Liver (tissue), 9 donors: ENCODE results near the gene PLA2R1. TPM values are rescaled to one million over a fixed set of nuclear protein-coding genes. Genes with fewer than 3 reads are reported as not detected.

Experiments used
- DNase-seq: peaks from one replicate; pipeline ENCODE4 v3.0.0-alpha.2; 2017; ENCODE audit warnings: low spot score
- H3K27ac ChIP-seq, 2 donors: one replicate each; pipeline ENCODE4 v1.7.0; 2013; ENCODE audit warnings: inconsistent platforms in 2 of 2, low read length in 2 of 2, control low read depth in 1 of 2, low read depth in 1 of 2, mild to moderate bottlenecking in 1 of 2
- H3K27me3 ChIP-seq, 4 donors: one replicate each; pipeline versions ENCODE4 v1.6.1 to v1.7.0; 2013; ENCODE audit warnings: low read length in 3 of 4, inconsistent platforms in 1 of 4, mild to moderate bottlenecking in 1 of 4, moderate library complexity in 1 of 4; ENCODE audit not compliant: control insufficient read depth in 4 of 4, insufficient read depth in 4 of 4
- H3K36me3 ChIP-seq, 4 donors: one replicate each; pipeline versions ENCODE4 v1.6.1 to v1.7.0; 2013; ENCODE audit warnings: low read length in 3 of 4, mild to moderate bottlenecking in 3 of 4, low read depth in 1 of 4, moderate library complexity in 1 of 4; ENCODE audit not compliant: control insufficient read depth in 4 of 4, insufficient read depth in 3 of 4
- H3K4me1 ChIP-seq, 4 donors: one replicate each; pipeline versions ENCODE4 v1.6.1 to v1.7.0; 2013; ENCODE audit warnings: low read length in 3 of 4, mild to moderate bottlenecking in 3 of 4, moderate library complexity in 1 of 4; ENCODE audit not compliant: control insufficient read depth in 4 of 4, insufficient read depth in 4 of 4
- H3K4me3 ChIP-seq, 3 donors: one replicate each; pipeline versions ENCODE4 v1.6.1 to v1.7.0; 2013; ENCODE audit warnings: low read length in 3 of 3, control low read depth in 1 of 3, low read depth in 1 of 3, mild to moderate bottlenecking in 1 of 3
- H3K9ac ChIP-seq, 2 donors: one replicate each; pipeline ENCODE4 v1.7.0; 2013; ENCODE audit warnings: low read length in 2 of 2, mild to moderate bottlenecking in 2 of 2, moderate library complexity in 2 of 2, control low read depth in 1 of 2, low read depth in 1 of 2
- H3K9me3 ChIP-seq, 4 donors: one replicate each; pipeline versions ENCODE4 v1.6.1 to v1.7.0; 2013; ENCODE audit warnings: low read length in 3 of 4; ENCODE audit not compliant: control insufficient read depth in 4 of 4
- ATF3 ChIP-seq: IDR thresholded peaks from 2 replicates; pipeline ENCODE4 v1.6.1; 2016; ENCODE audit warnings: antibody characterized with exemption
- EGR1 ChIP-seq, 2 donors: IDR thresholded peaks; 2 replicates each; pipeline ENCODE4 v1.6.1; 2016 to 2018; ENCODE audit warnings: antibody characterized with exemption in 2 of 2, low read depth in 2 of 2
- GABPA ChIP-seq, 2 donors: IDR thresholded peaks in 1 of 2; conservative IDR thresholded peaks in 1 of 2; 2 replicates each; pipeline ENCODE4 v1.6.1; 2016; ENCODE audit warnings: antibody characterized with exemption in 2 of 2, mild to moderate bottlenecking in 1 of 2, moderate library complexity in 1 of 2
- HNF4A ChIP-seq, 2 donors: conservative IDR thresholded peaks; 2 replicates each; pipeline ENCODE4 v1.6.1; 2016; ENCODE audit warnings: antibody characterized with exemption in 2 of 2, mild to moderate bottlenecking in 2 of 2
- HNF4G ChIP-seq: IDR thresholded peaks from 2 replicates; pipeline ENCODE4 v1.6.1; 2016; ENCODE audit warnings: antibody characterized with exemption
- JUND ChIP-seq, 2 donors: IDR thresholded peaks; 2 replicates each; pipeline ENCODE4 v1.6.1; 2016; ENCODE audit warnings: antibody characterized with exemption in 2 of 2
- MAX ChIP-seq: IDR thresholded peaks from 2 replicates; pipeline ENCODE4 v1.6.1; 2016; ENCODE audit warnings: antibody characterized with exemption
- NR2F2 ChIP-seq: IDR thresholded peaks from 2 replicates; pipeline ENCODE4 v1.6.1; 2016; ENCODE audit warnings: antibody characterized with exemption
- RAD21 ChIP-seq, 2 donors: IDR thresholded peaks; 2 replicates each; pipeline ENCODE4 v1.6.1; 2016; ENCODE audit warnings: antibody characterized with exemption in 2 of 2, mild to moderate bottlenecking in 2 of 2
- REST ChIP-seq: IDR thresholded peaks from 2 replicates; pipeline ENCODE4 v1.6.1; 2016; ENCODE audit warnings: antibody characterized with exemption, mild to moderate bottlenecking
- RXRA ChIP-seq, 2 donors: IDR thresholded peaks; 2 replicates each; pipeline ENCODE4 v1.6.1; 2017 to 2018; ENCODE audit warnings: antibody characterized with exemption in 2 of 2, mild to moderate bottlenecking in 1 of 2
- YY1 ChIP-seq: IDR thresholded peaks from 2 replicates; pipeline ENCODE4 v1.6.1; 2016; ENCODE audit warnings: antibody characterized with exemption, mild to moderate bottlenecking
- WGBS: extraction: QIAGEN DNeasy Blood & Tissue Kit; methylation state at CpG from one replicate; pipeline ENCODE4 v1.1.7; 2013; 5-methylcytosine and 5-hydroxymethylcytosine counted together
- polyA plus RNA-seq, 2 donors: library from polyadenylated mRNA; stranded (reverse) in 1 of 2; unstranded in 1 of 2; fragments of 200-250 nt in 1 of 2; fragments of >200 nt in 1 of 2; fragmentation: Nextera tagmentation in 1 of 2; extraction: Ambion mirVana in 1 of 2; gene quantifications; one replicate each; pipeline versions ENCODE4 v1.2.1 to v1.2.3, GENCODE V29; 2013 to 2015
- total RNA-seq, 2 donors: library from RNA; depleted of rRNA; stranded (reverse); fragments of >200 nt; gene quantifications; one replicate each; pipeline ENCODE4 v1.2.3, GENCODE V29; 2014
- TF ChIP-seq, protein P1 (sequence below): IDR thresholded peaks from 2 replicates; pipeline ENCODE4 v1.6.1; 2016; ENCODE audit warnings: antibody characterized with exemption
- TF ChIP-seq, protein P2 (sequence below): fragments of 150-350 bp; IDR thresholded peaks from 2 replicates; pipeline ENCODE4 v1.5.1; 2017; ENCODE audit warnings: improper control_type of control experiment, low read depth, low read length; ENCODE audit not compliant: missing input control
- donor health status: healthy.
- donor health status: healthy.
- donor health status: healthy.
- donor health status: healthy.
- donor health status: healthy.

PLA2R1 gene
- total and polyA plus RNA-seq, 4 donors, result 0.61 to 2.3 (median 0.66) TPM

GRCh38 chr2:160087854-160088745, 25.7 kb upstream of the PLA2R1 start:
- no peak overlapping the region for H3K27ac ChIP-seq
- H3K9ac ChIP-seq, result no peak overlapping the region
- DNase-seq, result no peak
- TF ChIP-seq HNF4A (conservative IDR thresholded peaks at IDR 0.05) (no peak), REST (no peak), JUND (IDR thresholded peaks at IDR 0.05) (no peak), NR2F2 (no peak), ATF3 (no peak), RAD21 (IDR thresholded peaks at IDR 0.05) (peak; percentile 54 to 62), MAX (no peak), GABPA (IDR thresholded peaks at IDR 0.05 in 1 of 2, conservative IDR thresholded peaks at IDR 0.05 in 1 of 2) (no peak), YY1 (no peak)
- TF ChIP-seq, protein P1, sequence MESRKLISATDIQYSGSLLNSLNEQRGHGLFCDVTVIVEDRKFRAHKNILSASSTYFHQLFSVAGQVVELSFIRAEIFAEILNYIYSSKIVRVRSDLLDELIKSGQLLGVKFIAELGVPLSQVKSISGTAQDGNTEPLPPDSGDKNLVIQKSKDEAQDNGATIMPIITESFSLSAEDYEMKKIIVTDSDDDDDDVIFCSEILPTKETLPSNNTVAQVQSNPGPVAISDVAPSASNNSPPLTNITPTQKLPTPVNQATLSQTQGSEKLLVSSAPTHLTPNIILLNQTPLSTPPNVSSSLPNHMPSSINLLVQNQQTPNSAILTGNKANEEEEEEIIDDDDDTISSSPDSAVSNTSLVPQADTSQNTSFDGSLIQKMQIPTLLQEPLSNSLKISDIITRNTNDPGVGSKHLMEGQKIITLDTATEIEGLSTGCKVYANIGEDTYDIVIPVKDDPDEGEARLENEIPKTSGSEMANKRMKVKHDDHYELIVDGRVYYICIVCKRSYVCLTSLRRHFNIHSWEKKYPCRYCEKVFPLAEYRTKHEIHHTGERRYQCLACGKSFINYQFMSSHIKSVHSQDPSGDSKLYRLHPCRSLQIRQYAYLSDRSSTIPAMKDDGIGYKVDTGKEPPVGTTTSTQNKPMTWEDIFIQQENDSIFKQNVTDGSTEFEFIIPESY, result no peak
- TF ChIP-seq, protein P2, sequence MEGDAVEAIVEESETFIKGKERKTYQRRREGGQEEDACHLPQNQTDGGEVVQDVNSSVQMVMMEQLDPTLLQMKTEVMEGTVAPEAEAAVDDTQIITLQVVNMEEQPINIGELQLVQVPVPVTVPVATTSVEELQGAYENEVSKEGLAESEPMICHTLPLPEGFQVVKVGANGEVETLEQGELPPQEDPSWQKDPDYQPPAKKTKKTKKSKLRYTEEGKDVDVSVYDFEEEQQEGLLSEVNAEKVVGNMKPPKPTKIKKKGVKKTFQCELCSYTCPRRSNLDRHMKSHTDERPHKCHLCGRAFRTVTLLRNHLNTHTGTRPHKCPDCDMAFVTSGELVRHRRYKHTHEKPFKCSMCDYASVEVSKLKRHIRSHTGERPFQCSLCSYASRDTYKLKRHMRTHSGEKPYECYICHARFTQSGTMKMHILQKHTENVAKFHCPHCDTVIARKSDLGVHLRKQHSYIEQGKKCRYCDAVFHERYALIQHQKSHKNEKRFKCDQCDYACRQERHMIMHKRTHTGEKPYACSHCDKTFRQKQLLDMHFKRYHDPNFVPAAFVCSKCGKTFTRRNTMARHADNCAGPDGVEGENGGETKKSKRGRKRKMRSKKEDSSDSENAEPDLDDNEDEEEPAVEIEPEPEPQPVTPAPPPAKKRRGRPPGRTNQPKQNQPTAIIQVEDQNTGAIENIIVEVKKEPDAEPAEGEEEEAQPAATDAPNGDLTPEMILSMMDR, result peak; percentile 15
- H3K27me3 ChIP-seq, result no peaks in the 10 kb centered on the region
- peak overlapping the region in 2 of 3 donors; percentile 32 to 36 for H3K4me3 ChIP-seq
- H3K4me1 ChIP-seq, result no peaks in the 10 kb centered on the region
- WGBS, result 72% methylated on average over 4 of the region's 4 CpGs
- H3K9me3 ChIP-seq, result peaks cover 20 to 57% (median 35%) of the 10 kb centered on the region in 4 donors
- H3K36me3 ChIP-seq, result no peaks in the 10 kb centered on the region

DNA sequence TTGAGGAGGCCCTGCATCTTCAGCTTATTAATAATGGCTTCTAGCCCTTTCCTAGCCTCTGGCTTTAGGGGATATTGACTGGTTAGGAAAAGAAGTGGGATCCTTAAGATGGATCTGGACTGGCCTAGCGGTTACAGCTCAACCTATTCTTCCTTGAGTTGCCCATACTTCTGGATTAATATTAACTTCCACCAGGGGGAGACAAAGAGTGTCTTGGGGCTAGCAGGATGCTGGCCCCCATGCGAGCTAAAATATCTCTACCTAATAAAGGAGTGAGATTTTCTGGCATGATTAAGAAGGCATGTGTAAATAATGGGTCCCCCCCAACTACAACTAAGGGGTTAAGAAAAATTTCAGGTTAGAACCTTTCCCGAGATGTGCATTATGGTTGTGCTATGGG, 23.2 kb upstream of the PLA2R1 start:
- peak overlapping the region in 1 of 3 donors; percentile 32 for H3K4me3 ChIP-seq
- no peaks in the 10 kb centered on the region for H3K4me1 ChIP-seq
- no peak overlapping the region for H3K9ac ChIP-seq
- no peaks in the 10 kb centered on the region for H3K36me3 ChIP-seq
- WGBS, result 90% methylated on average over 3 of the region's 3 CpGs
- peaks cover 22 to 49% (median 33%) of the 10 kb centered on the region in 4 donors for H3K9me3 ChIP-seq
- H3K27me3 ChIP-seq, result no peaks in the 10 kb centered on the region
- TF ChIP-seq EGR1 (IDR thresholded peaks at IDR 0.05; ENCODE audit: low read depth in 2 of 2) (no peak), HNF4G (no peak), ATF3 (no peak), REST (no peak), RXRA (IDR thresholded peaks at IDR 0.05) (no peak)
- no peak for DNase-seq
- H3K27ac ChIP-seq, result no peak overlapping the region
